ENCODE results near the gene PER2.

- no peak for TF ChIP-seq ZNF530 (tag by site-specific recombination; IDR thresholded peaks at IDR 0.05; ENCODE audit: low read depth)
- TF ChIP-seq CTCF (tag by site-specific recombination; IDR thresholded peaks at IDR 0.05) = no peak
Measured at GRCh38 chr2:238299803-238300202, 11.4 kb upstream of the PER2 start.

All from HEK293 (cell line).